Neural progenitor cell (in vitro differentiated cells): ENCODE results near the gene EFCAB8. TPM values are rescaled to one million over a fixed set of nuclear protein-coding genes. Genes with fewer than 3 reads are reported as not detected.
"Not testable (repeated sequence)": the region's sequence is repeated elsewhere in the genome, so short reads cannot be mapped to it uniquely, and the experiment has no call there.

Source experiments
- DNase-seq: peaks from one replicate; pipeline ENCODE4 v3.0.0-alpha.2; 2016; ENCODE audit warnings: low spot score
- H2AFZ ChIP-seq: fragments of 200-600 bp; sonication (generic); replicated peaks from 2 replicates; pipeline ENCODE4 v1.6.1; 2016; ENCODE audit warnings: antibody characterized with exemption
- H3F3A ChIP-seq: fragments of 200-600 bp; sonication (generic); 2 replicates; pipeline ENCODE4 v1.6.1; 2016; ENCODE audit warnings: antibody characterized with exemption, low read depth
- H3K27ac ChIP-seq: fragments of 200-600 bp; sonication (generic); 2 replicates; pipeline ENCODE4 v1.5.1; 2016; ENCODE audit warnings: mild to moderate bottlenecking
- H3K27me3 ChIP-seq: fragments of 200-600 bp; sonication (generic); 2 replicates; pipeline ENCODE4 v1.6.1; 2016; ENCODE audit warnings: mild to moderate bottlenecking, moderate library complexity
- H3K36me3 ChIP-seq: fragments of 200-600 bp; sonication (generic); 2 replicates; pipeline ENCODE4 v1.5.1; 2016
- H3K4me1 ChIP-seq: fragments of 200-600 bp; sonication (generic); 2 replicates; pipeline ENCODE4 v1.6.1; 2016; ENCODE audit warnings: mixed run types
- H3K4me2 ChIP-seq: fragments of 200-600 bp; sonication (generic); 2 replicates; pipeline ENCODE4 v1.6.1; 2016
- H3K4me3 ChIP-seq: fragments of 200-600 bp; sonication (generic); 2 replicates; pipeline ENCODE4 v1.5.1; 2016
- H3K79me2 ChIP-seq: fragments of 200-600 bp; sonication (generic); 2 replicates; pipeline ENCODE4 v1.6.1; 2016; ENCODE audit warnings: low read depth
- H3K9ac ChIP-seq: fragments of 200-600 bp; sonication (generic); 2 replicates; pipeline ENCODE4 v1.6.1; 2016
- H3K9me3 ChIP-seq: fragments of 200-600 bp; sonication (generic); 2 replicates; pipeline ENCODE4 v1.5.1; 2016; ENCODE audit warnings: low read depth
- H4K20me1 ChIP-seq: fragments of 200-600 bp; sonication (generic); 2 replicates; pipeline ENCODE4 v1.6.1; 2016; ENCODE audit warnings: low read depth
- H3K27ac Mint-ChIP-seq: 3 replicates; pipeline ENCODE4 v1.8.0; 2021; ENCODE audit warnings: mixed read lengths
- H3K27me3 Mint-ChIP-seq: 2 replicates; pipeline ENCODE4 v1.8.0; 2022; ENCODE audit warnings: low read depth, mild to moderate bottlenecking, inconsistent platforms, moderate library complexity, mixed read lengths; ENCODE audit not compliant: insufficient read depth
- H3K36me3 Mint-ChIP-seq: 3 replicates; pipeline ENCODE4 v1.8.0; 2021; ENCODE audit warnings: mixed read lengths
- H3K4me1 Mint-ChIP-seq: 3 replicates; pipeline ENCODE4 v1.8.0; 2021; ENCODE audit warnings: mixed read lengths
- H3K4me3 Mint-ChIP-seq: 3 replicates; pipeline ENCODE4 v1.8.0; 2021; ENCODE audit warnings: mild to moderate bottlenecking, moderate library complexity, mixed read lengths
- H3K9me3 Mint-ChIP-seq: 3 replicates; pipeline ENCODE4 v1.8.0; 2020; ENCODE audit warnings: mixed read lengths
- EZH2 ChIP-seq: fragments of 200-600 bp; sonication (generic); IDR thresholded peaks from 2 replicates; pipeline ENCODE4 v1.6.1; 2017; ENCODE audit warnings: antibody characterized with exemption, mild to moderate bottlenecking, moderate library complexity
- EZH2phosphoT487 ChIP-seq: fragments of 200-600 bp; sonication (generic); IDR thresholded peaks from 2 replicates; pipeline ENCODE4 v1.6.1; 2017; ENCODE audit warnings: antibody characterized with exemption
- total RNA-seq: library from RNA; depleted of rRNA; stranded (reverse); fragments of >200 nt; gene quantifications from 2 replicates; pipeline ENCODE4 v1.2.3, GENCODE V29; 2015; ENCODE audit warnings: low replicate concordance
- TF ChIP-seq, protein P1 (sequence below): fragments of 200-600 bp; sonication (generic); IDR thresholded peaks from 2 replicates; pipeline ENCODE4 v1.5.1; 2017; ENCODE audit warnings: antibody characterized with exemption, mild to moderate bottlenecking

The EFCAB8 gene
- total RNA-seq, 1 donor from 2014 or later = not detected

DNA sequence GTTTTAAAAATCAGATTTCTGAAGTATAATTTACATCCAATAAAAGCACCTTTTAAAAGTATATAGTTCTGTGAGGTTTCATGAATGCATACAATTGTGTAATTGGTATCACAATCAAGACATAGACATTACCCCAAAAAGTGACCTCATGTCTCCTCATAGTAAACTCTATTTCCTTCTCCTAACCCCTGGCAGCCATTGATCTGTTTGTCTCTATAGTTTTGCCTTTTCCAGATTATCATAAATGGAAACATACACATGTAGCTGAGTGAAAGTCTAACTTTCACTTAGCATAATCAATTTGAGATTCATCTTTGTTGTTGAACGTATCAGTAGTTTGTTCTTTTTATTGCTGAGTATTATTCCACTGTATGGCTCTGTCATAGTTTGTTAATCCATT lies 87.9 kb downstream of the EFCAB8 start:
- DNase-seq = no peak
- H2AFZ ChIP-seq = no peak overlapping the region
- H3K79me2 ChIP-seq = no peaks in the 10 kb centered on the region
- Mint-ChIP-seq H3K27ac (no peak overlapping the region), H3K27me3 (peaks cover 6% of the 10 kb centered on the region), H3K4me3 (no peak overlapping the region), H3K4me1 (peaks cover 22% of the 10 kb centered on the region), H3K9me3 (peaks cover under 1% of the 10 kb centered on the region), H3K36me3 (no peaks in the 10 kb centered on the region)
- H3K27me3 ChIP-seq = peaks cover 79% of the 10 kb centered on the region
- H3K4me1 ChIP-seq = peaks cover 20% of the 10 kb centered on the region
- H3K27ac ChIP-seq = no peak overlapping the region
- H4K20me1 ChIP-seq = peaks cover 3% of the 10 kb centered on the region
- no peak overlapping the region for H3K9ac ChIP-seq
- no peak overlapping the region for H3K4me3 ChIP-seq
- TF ChIP-seq, protein P1, sequence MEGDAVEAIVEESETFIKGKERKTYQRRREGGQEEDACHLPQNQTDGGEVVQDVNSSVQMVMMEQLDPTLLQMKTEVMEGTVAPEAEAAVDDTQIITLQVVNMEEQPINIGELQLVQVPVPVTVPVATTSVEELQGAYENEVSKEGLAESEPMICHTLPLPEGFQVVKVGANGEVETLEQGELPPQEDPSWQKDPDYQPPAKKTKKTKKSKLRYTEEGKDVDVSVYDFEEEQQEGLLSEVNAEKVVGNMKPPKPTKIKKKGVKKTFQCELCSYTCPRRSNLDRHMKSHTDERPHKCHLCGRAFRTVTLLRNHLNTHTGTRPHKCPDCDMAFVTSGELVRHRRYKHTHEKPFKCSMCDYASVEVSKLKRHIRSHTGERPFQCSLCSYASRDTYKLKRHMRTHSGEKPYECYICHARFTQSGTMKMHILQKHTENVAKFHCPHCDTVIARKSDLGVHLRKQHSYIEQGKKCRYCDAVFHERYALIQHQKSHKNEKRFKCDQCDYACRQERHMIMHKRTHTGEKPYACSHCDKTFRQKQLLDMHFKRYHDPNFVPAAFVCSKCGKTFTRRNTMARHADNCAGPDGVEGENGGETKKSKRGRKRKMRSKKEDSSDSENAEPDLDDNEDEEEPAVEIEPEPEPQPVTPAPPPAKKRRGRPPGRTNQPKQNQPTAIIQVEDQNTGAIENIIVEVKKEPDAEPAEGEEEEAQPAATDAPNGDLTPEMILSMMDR = no peak
- no peaks in the 10 kb centered on the region for H3K36me3 ChIP-seq
- no peaks in the 10 kb centered on the region for H3K9me3 ChIP-seq
- no peak overlapping the region for H3K4me2 ChIP-seq
- peaks cover 27% of the 10 kb centered on the region for H3F3A ChIP-seq

DNA sequence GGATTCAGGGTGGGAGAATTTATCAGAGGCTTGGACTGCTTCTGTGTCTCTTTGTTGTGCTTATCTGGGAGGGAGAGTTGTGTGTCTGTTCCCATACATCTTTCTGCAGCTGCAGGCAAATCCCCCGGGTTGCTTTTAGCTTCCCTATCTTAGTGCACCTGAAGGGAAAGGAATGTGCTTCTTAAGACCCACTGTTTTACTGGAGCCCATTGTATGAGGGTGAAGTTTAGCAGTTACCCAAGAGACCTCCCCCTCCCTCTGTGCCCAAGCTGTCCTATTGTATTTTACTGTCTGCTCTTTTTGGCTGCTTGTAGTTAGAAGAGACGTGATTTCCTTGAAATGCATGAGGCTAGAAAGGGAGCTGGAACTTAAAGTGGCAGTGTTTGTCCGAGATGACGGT lies 91.8 kb downstream of the EFCAB8 start:
- H3K9me3 Mint-ChIP-seq, H3K27me3 Mint-ChIP-seq, H3K9me3 ChIP-seq, H3K36me3 ChIP-seq, H3K36me3 Mint-ChIP-seq, H2AFZ ChIP-seq, H4K20me1 ChIP-seq, H3K9ac ChIP-seq, H3K79me2 ChIP-seq: not testable (repeated sequence)
- Mint-ChIP-seq H3K4me3 (peak overlapping the region; percentile 46), H3K27ac (peak overlapping the region; percentile 73), H3K4me1 (peaks cover 23% of the 10 kb centered on the region)
- TF ChIP-seq EZH2phosphoT487 = peak; percentile 39
- Histone ChIP-seq H3K4me3 (peak overlapping the region; percentile 12), H3K27ac (peak overlapping the region; percentile 94), H3F3A (peaks cover 27% of the 10 kb centered on the region), H3K4me2 (peak overlapping the region; percentile 59), H3K27me3 (peaks cover 94% of the 10 kb centered on the region), H3K4me1 (peaks cover 20% of the 10 kb centered on the region)
- peak; percentile 89 for DNase-seq

DNA sequence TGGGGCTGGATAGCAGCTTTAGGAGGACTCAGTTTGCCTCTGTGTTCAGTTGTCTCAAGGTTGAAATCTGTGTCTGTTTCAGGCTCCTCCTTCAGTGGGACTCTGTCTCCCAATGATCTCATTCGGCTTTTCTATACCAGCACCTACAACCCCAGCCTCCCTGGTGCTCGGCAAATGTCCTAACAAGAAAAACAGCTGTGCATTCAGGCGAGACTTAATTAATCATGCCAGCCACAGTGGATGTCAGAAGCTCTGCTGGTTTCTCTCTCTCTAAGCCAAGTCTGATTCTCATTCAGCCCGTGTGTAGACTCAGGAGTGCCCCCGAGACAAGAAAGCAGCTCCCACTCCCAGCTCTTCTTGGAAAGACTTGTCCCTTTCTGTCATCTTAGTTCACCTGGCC lies 98.7 kb downstream of the EFCAB8 start:
- H3K4me1 ChIP-seq = no peaks in the 10 kb centered on the region
- no peaks in the 10 kb centered on the region for H3K36me3 Mint-ChIP-seq
- H3K4me3 Mint-ChIP-seq = no peak overlapping the region
- no peak overlapping the region for H3K27ac Mint-ChIP-seq
- no peaks in the 10 kb centered on the region for H3K4me1 Mint-ChIP-seq
- peaks cover 41% of the 10 kb centered on the region for H3K27me3 ChIP-seq
- no peaks in the 10 kb centered on the region for H4K20me1 ChIP-seq
- peaks cover 18% of the 10 kb centered on the region for H3K9me3 Mint-ChIP-seq
- peaks cover 10% of the 10 kb centered on the region for H3K27me3 Mint-ChIP-seq
- H3K79me2 ChIP-seq = no peaks in the 10 kb centered on the region
- TF ChIP-seq, protein P1 = no peak
- TF ChIP-seq EZH2phosphoT487 = no peak
- TF ChIP-seq EZH2 = no peak
- no peak overlapping the region for H3K4me3 ChIP-seq
- no peak overlapping the region for H2AFZ ChIP-seq
- H3K36me3 ChIP-seq = no peaks in the 10 kb centered on the region
- peaks cover 11% of the 10 kb centered on the region for H3K9me3 ChIP-seq
- H3K4me2 ChIP-seq = no peak overlapping the region
- no peak overlapping the region for H3K27ac ChIP-seq
- no peak for DNase-seq
- no peak overlapping the region for H3K9ac ChIP-seq
- H3F3A ChIP-seq = no peaks in the 10 kb centered on the region

DNA sequence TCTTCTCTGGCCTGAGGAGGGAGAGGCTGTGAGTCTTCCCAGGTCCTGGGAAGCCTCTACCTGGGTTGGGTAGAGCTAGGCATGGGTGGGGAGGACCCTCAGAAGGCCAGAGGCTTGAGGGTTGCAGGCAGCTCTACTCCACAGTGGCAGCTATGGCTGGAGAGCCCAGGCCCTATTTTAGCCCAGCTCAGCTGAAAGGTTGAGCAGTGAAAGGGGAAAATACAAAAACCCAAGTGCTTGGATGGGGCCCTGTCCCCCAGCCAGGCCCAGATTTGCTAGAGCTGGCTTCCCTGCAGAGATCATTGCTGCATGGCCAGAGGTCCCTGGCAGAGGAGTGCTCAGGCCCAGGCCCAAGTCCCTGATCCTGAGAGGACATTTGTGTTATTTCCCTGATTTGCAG lies 99.9 kb downstream of the EFCAB8 start:
- H2AFZ ChIP-seq = no peak overlapping the region
- no peak for DNase-seq
- Mint-ChIP-seq H3K4me1 (no peaks in the 10 kb centered on the region), H3K27ac (no peak overlapping the region), H3K27me3 (peaks cover 12% of the 10 kb centered on the region), H3K9me3 (peaks cover 16% of the 10 kb centered on the region), H3K4me3 (no peak overlapping the region), H3K36me3 (no peaks in the 10 kb centered on the region)
- H4K20me1 ChIP-seq = no peaks in the 10 kb centered on the region
- H3K4me3 ChIP-seq = no peak overlapping the region
- H3K27ac ChIP-seq = no peak overlapping the region
- peaks cover 11% of the 10 kb centered on the region for H3K9me3 ChIP-seq
- H3K9ac ChIP-seq = no peak overlapping the region
- peaks cover 30% of the 10 kb centered on the region for H3K27me3 ChIP-seq
- H3K79me2 ChIP-seq = no peaks in the 10 kb centered on the region
- H3K36me3 ChIP-seq = no peaks in the 10 kb centered on the region
- H3K4me1 ChIP-seq = no peaks in the 10 kb centered on the region
- no peak overlapping the region for H3K4me2 ChIP-seq
- no peak for TF ChIP-seq EZH2phosphoT487
- TF ChIP-seq, protein P1 = no peak
- TF ChIP-seq EZH2 = no peak
- no peaks in the 10 kb centered on the region for H3F3A ChIP-seq
